GM15510 (cell line): ENCODE measurements around the gene ATXN10.

Source experiments
- POLR2A ChIP-seq: IDR thresholded peaks from 3 replicates; pipeline ENCODE4 v1.6.1; 2011; ENCODE audit warnings: borderline replicate concordance; ENCODE audit not compliant: insufficient read length; ENCODE audit errors: extremely low read depth

The ATXN10 gene

GRCh38 chr22:45868571-45869339, 197.1 kb downstream of the ATXN10 start:
- TF ChIP-seq POLR2A = no peak

- no peak for TF ChIP-seq POLR2A
These were observed 197.8 kb downstream of the ATXN10 start for GRCh38 chr22:45869340-45869847.

GRCh38 chr22:45870011-45870410, 198.4 kb downstream of the ATXN10 start:
- TF ChIP-seq POLR2A = no peak

- TF ChIP-seq POLR2A = no peak
These were observed 200.1 kb downstream of the ATXN10 start for GRCh38 chr22:45871721-45872120.

GRCh38 chr22:45872659-45873263, 201.1 kb downstream of the ATXN10 start:
- no peak for TF ChIP-seq POLR2A

GRCh38 chr22:45876136-45877035, 204.8 kb downstream of the ATXN10 start:
- TF ChIP-seq POLR2A = no peak

- no peak for TF ChIP-seq POLR2A
These were observed 205.4 kb downstream of the ATXN10 start for GRCh38 chr22:45877036-45877380.

GRCh38 chr22:45877651-45878050, 206.0 kb downstream of the ATXN10 start:
- TF ChIP-seq POLR2A = no peak

GRCh38 chr22:45878051-45878781, 206.6 kb downstream of the ATXN10 start:
- TF ChIP-seq POLR2A = no peak

- no peak for TF ChIP-seq POLR2A
These were observed 207.4 kb downstream of the ATXN10 start for GRCh38 chr22:45878901-45879551.

- no peak for TF ChIP-seq POLR2A
These were observed 207.9 kb downstream of the ATXN10 start for GRCh38 chr22:45879552-45879949.

GRCh38 chr22:45880091-45880715, 208.6 kb downstream of the ATXN10 start:
- TF ChIP-seq POLR2A = no peak

- no peak for TF ChIP-seq POLR2A
These were observed 209.3 kb downstream of the ATXN10 start for GRCh38 chr22:45880716-45881523.
